ENCODE data around the gene TANC1.
"Not testable (repeated sequence)": the region's sequence is repeated elsewhere in the genome, so short reads cannot be mapped to it uniquely, and the experiment has no call there.

TANC1 gene

GRCh38 chr2:159140070-159140769, 171.8 kb downstream of the TANC1 start:
- DNase-seq, result no peak
- H4K20me1 ChIP-seq (ENCODE audit: insufficient read depth, low read length), result no peaks in the 10 kb centered on the region
- H3K36me3 ChIP-seq (ENCODE audit: insufficient read depth, low read length), result no peaks in the 10 kb centered on the region
- H3K4me3 ChIP-seq (ENCODE audit: low read depth in 1 of 2, low read length in 2 of 2), result no peak overlapping the region
- H3K9me3 ChIP-seq (ENCODE audit: insufficient read depth, low read length, severe bottlenecking), result no peaks in the 10 kb centered on the region
- H3K4me1 ChIP-seq (ENCODE audit: insufficient read depth, low read length), result no peaks in the 10 kb centered on the region
- H2AFZ ChIP-seq (ENCODE audit: low read depth, low read length), result no peak overlapping the region
- no peaks in the 10 kb centered on the region for H3K27me3 ChIP-seq (ENCODE audit: insufficient read depth, low read length, poor library complexity)
- H3K9ac ChIP-seq (ENCODE audit: low read depth, low read length), result no peak overlapping the region
- H3K4me2 ChIP-seq (ENCODE audit: insufficient read depth, low read length), result no peak overlapping the region
- no peak for ATAC-seq (ENCODE audit: insufficient read depth, low read depth)
- no peaks in the 10 kb centered on the region for H3K79me2 ChIP-seq (ENCODE audit: insufficient read depth, low read length)
- no peak overlapping the region for H3K27ac ChIP-seq (ENCODE audit: low read length)
- TF ChIP-seq CTCF (IDR thresholded peaks at IDR 0.05; ENCODE audit: borderline replicate concordance, extremely low read depth, low read length, poor library complexity, severe bottlenecking) (no peak), EZH2 (IDR thresholded peaks at IDR 0.05; ENCODE audit: borderline replicate concordance, low read depth, low read length, severe bottlenecking) (no peak)

GRCh38 chr2:159140821-159141220, 172.4 kb downstream of the TANC1 start:
- not testable (repeated sequence) for H3K27me3 ChIP-seq (ENCODE audit: insufficient read depth, low read length, poor library complexity); H3K79me2 ChIP-seq (ENCODE audit: insufficient read depth, low read length); H3K4me3 ChIP-seq (ENCODE audit: low read depth in 1 of 2, low read length in 2 of 2); H3K4me1 ChIP-seq (ENCODE audit: insufficient read depth, low read length); DNase-seq; H2AFZ ChIP-seq (ENCODE audit: low read depth, low read length); H3K27ac ChIP-seq (ENCODE audit: low read length); ATAC-seq (ENCODE audit: insufficient read depth, low read depth); H3K9me3 ChIP-seq (ENCODE audit: insufficient read depth, low read length, severe bottlenecking); H3K36me3 ChIP-seq (ENCODE audit: insufficient read depth, low read length); H3K9ac ChIP-seq (ENCODE audit: low read depth, low read length); H3K4me2 ChIP-seq (ENCODE audit: insufficient read depth, low read length); H4K20me1 ChIP-seq (ENCODE audit: insufficient read depth, low read length)

- no peak overlapping the region for H3K4me3 ChIP-seq (ENCODE audit: low read depth in 1 of 2, low read length in 2 of 2)
- no peaks in the 10 kb centered on the region for H3K9me3 ChIP-seq (ENCODE audit: insufficient read depth, low read length, severe bottlenecking)
- peaks cover 3% of the 10 kb centered on the region; the same call in 1 of the 2 replicates for H3K36me3 ChIP-seq (ENCODE audit: insufficient read depth, low read length)
- no peaks in the 10 kb centered on the region for H3K27me3 ChIP-seq (ENCODE audit: insufficient read depth, low read length, poor library complexity)
- H3K9ac ChIP-seq (ENCODE audit: low read depth, low read length), result no peak overlapping the region
- no peaks in the 10 kb centered on the region for H3K4me1 ChIP-seq (ENCODE audit: insufficient read depth, low read length)
- no peak for TF ChIP-seq CTCF (IDR thresholded peaks at IDR 0.05; ENCODE audit: borderline replicate concordance, extremely low read depth, low read length, poor library complexity, severe bottlenecking)
- TF ChIP-seq EZH2 (IDR thresholded peaks at IDR 0.05; ENCODE audit: borderline replicate concordance, low read depth, low read length, severe bottlenecking), result no peak
- no peaks in the 10 kb centered on the region for H4K20me1 ChIP-seq (ENCODE audit: insufficient read depth, low read length)
- no peak overlapping the region for H3K4me2 ChIP-seq (ENCODE audit: insufficient read depth, low read length)
- H3K27ac ChIP-seq (ENCODE audit: low read length), result no peak overlapping the region
- no peak overlapping the region for H2AFZ ChIP-seq (ENCODE audit: low read depth, low read length)
- DNase-seq, result no peak
- ATAC-seq (ENCODE audit: insufficient read depth, low read depth), result 0 out of 3 replicates have a peak, but pooled peaks have one; percentile 14
- no peaks in the 10 kb centered on the region for H3K79me2 ChIP-seq (ENCODE audit: insufficient read depth, low read length)
Observed at GRCh38 chr2:159144776-159145614, 176.6 kb downstream of the TANC1 start.

GRCh38 chr2:159145745-159146354, 177.4 kb downstream of the TANC1 start:
- Histone ChIP-seq H3K4me2 (ENCODE audit: insufficient read depth, low read length) (no peak overlapping the region), H3K4me3 (ENCODE audit: low read depth in 1 of 2, low read length in 2 of 2) (no peak overlapping the region), H3K36me3 (ENCODE audit: insufficient read depth, low read length) (peaks cover 11% of the 10 kb centered on the region; the same call in 1 of the 2 replicates), H4K20me1 (ENCODE audit: insufficient read depth, low read length) (no peaks in the 10 kb centered on the region), H3K79me2 (ENCODE audit: insufficient read depth, low read length) (no peaks in the 10 kb centered on the region), H3K27me3 (ENCODE audit: insufficient read depth, low read length, poor library complexity) (no peaks in the 10 kb centered on the region), H3K9me3 (ENCODE audit: insufficient read depth, low read length, severe bottlenecking) (no peaks in the 10 kb centered on the region), H2AFZ (ENCODE audit: low read depth, low read length) (no peak overlapping the region), H3K27ac (ENCODE audit: low read length) (no peak overlapping the region), H3K9ac (ENCODE audit: low read depth, low read length) (no peak overlapping the region), H3K4me1 (ENCODE audit: insufficient read depth, low read length) (no peaks in the 10 kb centered on the region)
- ATAC-seq (ENCODE audit: insufficient read depth, low read depth), result no peak
- DNase-seq, result no peak
- TF ChIP-seq EZH2 (IDR thresholded peaks at IDR 0.05; ENCODE audit: borderline replicate concordance, low read depth, low read length, severe bottlenecking), result no peak
- no peak for TF ChIP-seq CTCF (IDR thresholded peaks at IDR 0.05; ENCODE audit: borderline replicate concordance, extremely low read depth, low read length, poor library complexity, severe bottlenecking)

Measured in DND-41 (cell line).